NB4 (cell line): ENCODE measurements around the gene ACOX1.
A peak's percentile ranks its signal among the peaks of the same experiment; 100 is the strongest.

Experiments used
- DNase-seq: peaks from one replicate; pipeline ENCODE4 v3.0.0; 2010; ENCODE audit warnings: low read depth
- H3K4me3 ChIP-seq: one replicate; pipeline ENCODE4 v1.5.1; 2011; ENCODE audit warnings: mild to moderate bottlenecking, low read depth, low read length, moderate library complexity
- MYC ChIP-seq: IDR thresholded peaks from 2 replicates; pipeline ENCODE4 v1.6.1; 2011; ENCODE audit warnings: low read depth, low read length
- POLR2A ChIP-seq: IDR thresholded peaks from 2 replicates; pipeline ENCODE4 v1.6.1; 2011; ENCODE audit warnings: mild to moderate bottlenecking; ENCODE audit not compliant: insufficient read length; ENCODE audit errors: extremely low read depth
- TF ChIP-seq, protein P1 (sequence below): IDR thresholded peaks from 2 replicates; pipeline ENCODE4 v1.6.1; 2011; ENCODE audit warnings: low read depth, low read length
- TF ChIP-seq, protein P2 (sequence below): IDR thresholded peaks from one replicate; pipeline ENCODE4 v1.5.1; 2012; ENCODE audit warnings: low read depth, low read length

The ACOX1 gene

DNA sequence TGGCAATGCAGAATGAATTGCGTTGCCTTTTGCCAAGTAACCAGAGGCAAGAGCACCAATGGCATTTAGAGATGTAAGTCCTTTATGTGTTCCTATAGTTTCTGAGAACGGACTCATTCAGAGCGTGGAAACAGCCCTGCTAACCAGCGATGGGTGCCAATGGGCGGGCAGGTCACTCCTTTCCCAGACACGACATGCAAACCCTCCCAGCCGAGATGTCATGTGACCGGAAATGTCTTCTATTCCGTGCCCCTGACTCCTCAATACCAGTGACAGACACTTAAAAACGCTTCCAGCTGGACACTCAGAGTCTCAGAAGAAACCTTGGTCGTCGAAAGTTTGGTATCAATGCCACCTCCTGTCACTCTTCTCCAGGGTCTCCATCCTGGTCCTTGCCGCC lies 41.3 kb downstream of the ACOX1 start:
- TF ChIP-seq, protein P1, sequence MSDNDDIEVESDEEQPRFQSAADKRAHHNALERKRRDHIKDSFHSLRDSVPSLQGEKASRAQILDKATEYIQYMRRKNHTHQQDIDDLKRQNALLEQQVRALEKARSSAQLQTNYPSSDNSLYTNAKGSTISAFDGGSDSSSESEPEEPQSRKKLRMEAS, result no peak
- TF ChIP-seq, protein P2, sequence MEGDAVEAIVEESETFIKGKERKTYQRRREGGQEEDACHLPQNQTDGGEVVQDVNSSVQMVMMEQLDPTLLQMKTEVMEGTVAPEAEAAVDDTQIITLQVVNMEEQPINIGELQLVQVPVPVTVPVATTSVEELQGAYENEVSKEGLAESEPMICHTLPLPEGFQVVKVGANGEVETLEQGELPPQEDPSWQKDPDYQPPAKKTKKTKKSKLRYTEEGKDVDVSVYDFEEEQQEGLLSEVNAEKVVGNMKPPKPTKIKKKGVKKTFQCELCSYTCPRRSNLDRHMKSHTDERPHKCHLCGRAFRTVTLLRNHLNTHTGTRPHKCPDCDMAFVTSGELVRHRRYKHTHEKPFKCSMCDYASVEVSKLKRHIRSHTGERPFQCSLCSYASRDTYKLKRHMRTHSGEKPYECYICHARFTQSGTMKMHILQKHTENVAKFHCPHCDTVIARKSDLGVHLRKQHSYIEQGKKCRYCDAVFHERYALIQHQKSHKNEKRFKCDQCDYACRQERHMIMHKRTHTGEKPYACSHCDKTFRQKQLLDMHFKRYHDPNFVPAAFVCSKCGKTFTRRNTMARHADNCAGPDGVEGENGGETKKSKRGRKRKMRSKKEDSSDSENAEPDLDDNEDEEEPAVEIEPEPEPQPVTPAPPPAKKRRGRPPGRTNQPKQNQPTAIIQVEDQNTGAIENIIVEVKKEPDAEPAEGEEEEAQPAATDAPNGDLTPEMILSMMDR, result no peak
- TF ChIP-seq MYC (no peak), POLR2A (no peak)
- DNase-seq, result no peak
- H3K4me3 ChIP-seq, result no peak overlapping the region

DNA sequence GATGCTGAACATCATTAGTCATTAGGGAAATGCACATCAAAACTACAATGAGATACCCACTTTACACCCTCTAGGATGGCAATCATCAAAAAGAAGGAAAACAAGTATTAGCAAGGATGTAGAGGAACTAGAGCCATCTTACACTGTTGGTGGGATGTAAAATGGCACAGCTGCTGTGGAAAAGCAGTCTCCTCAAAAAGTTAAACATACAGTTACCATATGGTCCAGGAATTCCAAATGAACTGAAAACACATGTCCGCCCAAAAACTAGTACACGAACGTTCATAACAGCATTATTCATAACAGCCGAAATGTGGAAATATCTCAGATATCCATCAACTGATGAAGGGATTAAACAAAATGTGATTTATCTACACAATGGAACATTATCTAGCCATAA lies 45.2 kb downstream of the ACOX1 start:
- TF ChIP-seq, protein P1, result no peak
- no peak overlapping the region for H3K4me3 ChIP-seq
- DNase-seq, result no peak

DNA sequence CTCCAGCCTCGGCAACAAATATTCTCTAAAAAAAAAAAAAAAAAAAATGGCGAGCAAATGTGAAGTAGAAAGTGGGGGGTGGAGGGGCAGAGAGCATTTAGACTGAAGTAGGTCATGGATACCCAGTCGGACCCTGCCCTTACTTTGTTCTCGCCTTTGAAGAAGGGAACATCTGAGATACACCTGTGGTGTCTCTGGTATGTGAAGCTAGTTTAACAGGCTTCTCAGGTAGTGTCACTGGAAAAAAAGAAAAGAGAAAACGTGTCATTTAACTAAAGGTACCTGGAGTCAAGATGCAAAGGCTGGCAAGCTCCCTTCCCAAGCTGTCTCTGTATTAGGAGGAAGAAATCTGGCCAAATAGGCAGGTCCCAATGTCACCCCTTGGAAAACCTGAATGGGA lies 46.1 kb downstream of the ACOX1 start:
- no peak for TF ChIP-seq POLR2A
- TF ChIP-seq, protein P1, result no peak
- TF ChIP-seq MYC, result no peak
- TF ChIP-seq, protein P2, result no peak
- no peak for DNase-seq
- no peak overlapping the region for H3K4me3 ChIP-seq

DNA sequence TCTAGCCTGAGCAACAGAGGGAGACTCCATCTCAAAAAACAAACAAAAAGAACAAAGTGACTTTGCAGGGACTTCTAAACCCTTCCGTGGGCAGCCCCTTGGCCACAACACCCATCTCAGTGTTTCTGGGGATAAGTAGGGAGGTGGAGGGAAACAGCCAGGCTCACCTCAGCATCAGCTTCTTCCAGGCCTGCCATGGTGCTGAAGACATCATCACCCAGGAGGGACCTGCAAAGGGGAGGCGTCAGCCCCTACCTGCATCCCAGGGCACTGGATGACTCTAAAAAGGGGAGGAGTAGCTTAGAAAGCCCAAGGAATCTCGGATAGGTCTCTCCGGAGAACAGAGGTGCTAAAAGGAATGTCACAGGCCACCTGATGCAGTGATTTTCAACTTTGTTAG lies 47.9 kb downstream of the ACOX1 start:
- TF ChIP-seq, protein P2, result no peak
- TF ChIP-seq, protein P1, result no peak
- TF ChIP-seq POLR2A, result no peak
- no peak for TF ChIP-seq MYC
- no peak overlapping the region for H3K4me3 ChIP-seq
- DNase-seq, result no peak

DNA sequence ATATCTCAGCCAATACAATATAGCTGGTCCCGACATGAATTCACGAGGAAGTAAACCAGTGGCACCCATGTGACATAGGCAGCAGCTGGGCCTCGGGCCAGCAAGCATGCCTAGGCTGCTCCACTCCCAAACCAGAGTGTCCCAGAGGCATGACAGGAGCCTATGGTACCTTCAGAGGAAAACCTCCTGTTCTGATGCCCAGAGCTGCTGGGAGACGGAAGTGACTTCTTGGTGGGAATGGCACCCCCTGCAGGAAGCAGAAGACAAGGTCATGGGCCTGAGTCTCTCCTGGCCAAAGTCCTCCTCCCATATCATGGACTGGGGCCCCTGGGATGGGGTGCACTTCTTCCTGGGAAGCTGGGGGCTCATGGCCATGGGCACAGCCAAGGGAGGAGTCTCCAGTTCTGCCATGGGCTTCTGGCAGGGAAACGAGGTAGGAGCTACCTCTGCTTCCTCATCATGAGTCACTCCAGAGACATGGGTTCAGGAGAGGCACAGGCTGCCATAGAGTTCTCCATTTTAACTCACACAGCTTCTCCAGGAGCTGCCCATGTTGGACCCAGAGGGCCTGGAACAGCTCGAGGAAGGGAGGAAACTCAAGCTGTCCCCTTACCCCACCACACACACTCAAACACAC lies 51.6 kb downstream of the ACOX1 start:
- TF ChIP-seq, protein P2, result peak; percentile 13
- no peak for TF ChIP-seq POLR2A
- no peak for TF ChIP-seq MYC
- TF ChIP-seq, protein P1, result no peak
- DNase-seq, result peak; percentile 57
- H3K4me3 ChIP-seq, result no peak overlapping the region

DNA sequence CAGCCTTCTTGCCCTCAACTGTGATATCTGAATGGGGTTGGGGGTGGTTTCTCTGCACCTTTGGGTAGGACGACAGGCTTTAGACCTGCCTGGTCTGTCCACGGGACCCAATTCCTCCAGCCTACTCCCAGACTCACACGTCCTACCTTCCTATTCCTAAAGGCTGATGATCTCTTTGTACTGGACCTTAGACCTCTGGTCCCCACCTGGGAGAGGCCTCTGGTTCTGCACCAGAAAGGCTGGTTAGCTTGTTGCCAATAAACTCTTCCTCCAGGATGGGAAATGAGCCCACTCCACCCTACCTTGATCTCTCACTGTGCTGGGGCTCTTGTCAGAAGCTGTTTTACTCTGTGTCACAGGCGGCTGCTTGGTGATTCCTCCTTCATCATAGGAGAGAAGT lies 52.5 kb downstream of the ACOX1 start:
- DNase-seq, result no peak
- TF ChIP-seq MYC (no peak), POLR2A (no peak)
- TF ChIP-seq, protein P1, result no peak
- TF ChIP-seq, protein P2, result no peak
- no peak overlapping the region for H3K4me3 ChIP-seq
